Fibroblast of villous mesenchyme (primary cell): Measurements from ENCODE around the gene PXYLP1. TPM values are rescaled to one million over a fixed set of nuclear protein-coding genes. Genes with fewer than 3 reads are reported as not detected.

Experiments used
- DNase-seq: peaks from one replicate; pipeline ENCODE4 v3.0.0-alpha.2; 2010; ENCODE audit warnings: low read depth
- H3K4me3 ChIP-seq: 2 replicates; pipeline ENCODE4 v1.5.1; 2011; ENCODE audit warnings: low read depth, mild to moderate bottlenecking, low read length
- total RNA-seq: library from RNA; depleted of rRNA; stranded (reverse); fragments of >200 nt; gene quantifications from 2 replicates; pipeline ENCODE4 v1.2.3, GENCODE V29; 2012
- TF ChIP-seq, protein P1 (sequence below): IDR thresholded peaks from 2 replicates; pipeline ENCODE4 v1.5.1; 2012; ENCODE audit warnings: low read depth, mild to moderate bottlenecking, low read length; ENCODE audit not compliant: insufficient read depth

Gene PXYLP1
- total RNA-seq, 1 donor = 3.5 TPM

GRCh38 chr3:141279077-141279967 is 47.7 kb downstream of the PXYLP1 start:
- DNase-seq = peak; percentile 27
- TF ChIP-seq, protein P1, sequence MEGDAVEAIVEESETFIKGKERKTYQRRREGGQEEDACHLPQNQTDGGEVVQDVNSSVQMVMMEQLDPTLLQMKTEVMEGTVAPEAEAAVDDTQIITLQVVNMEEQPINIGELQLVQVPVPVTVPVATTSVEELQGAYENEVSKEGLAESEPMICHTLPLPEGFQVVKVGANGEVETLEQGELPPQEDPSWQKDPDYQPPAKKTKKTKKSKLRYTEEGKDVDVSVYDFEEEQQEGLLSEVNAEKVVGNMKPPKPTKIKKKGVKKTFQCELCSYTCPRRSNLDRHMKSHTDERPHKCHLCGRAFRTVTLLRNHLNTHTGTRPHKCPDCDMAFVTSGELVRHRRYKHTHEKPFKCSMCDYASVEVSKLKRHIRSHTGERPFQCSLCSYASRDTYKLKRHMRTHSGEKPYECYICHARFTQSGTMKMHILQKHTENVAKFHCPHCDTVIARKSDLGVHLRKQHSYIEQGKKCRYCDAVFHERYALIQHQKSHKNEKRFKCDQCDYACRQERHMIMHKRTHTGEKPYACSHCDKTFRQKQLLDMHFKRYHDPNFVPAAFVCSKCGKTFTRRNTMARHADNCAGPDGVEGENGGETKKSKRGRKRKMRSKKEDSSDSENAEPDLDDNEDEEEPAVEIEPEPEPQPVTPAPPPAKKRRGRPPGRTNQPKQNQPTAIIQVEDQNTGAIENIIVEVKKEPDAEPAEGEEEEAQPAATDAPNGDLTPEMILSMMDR = peak; percentile 52
- no peak overlapping the region for H3K4me3 ChIP-seq

- peak; percentile 71 for DNase-seq
- TF ChIP-seq, protein P1 = no peak
- no peak overlapping the region for H3K4me3 ChIP-seq
Observed at GRCh38 chr3:141280086-141280485, 48.5 kb downstream of the PXYLP1 start.

DNA sequence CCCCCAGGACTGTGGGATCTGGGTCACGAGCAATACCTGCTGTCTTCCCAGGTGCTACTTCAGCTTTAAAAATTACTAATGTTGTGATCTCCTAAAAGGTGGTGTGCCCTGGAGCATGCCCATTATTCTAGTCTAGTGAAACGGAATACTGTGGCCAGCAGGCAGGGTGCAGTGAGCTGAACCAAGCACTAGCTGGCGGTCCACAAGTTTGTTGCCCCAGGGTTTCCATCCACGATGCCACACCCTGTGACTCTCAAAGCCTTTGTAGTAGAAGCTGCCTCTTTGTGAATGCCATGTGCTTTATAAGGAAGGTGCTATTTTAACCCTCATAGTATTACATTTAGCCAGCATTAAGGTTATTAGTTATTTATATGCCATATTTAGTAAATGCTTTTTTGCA is 49.1 kb downstream of the PXYLP1 start:
- no peak overlapping the region for H3K4me3 ChIP-seq
- TF ChIP-seq, protein P1 = no peak
- DNase-seq = no peak

GRCh38 chr3:141285570-141285969 is 53.9 kb downstream of the PXYLP1 start:
- DNase-seq = peak; percentile 26
- no peak overlapping the region for H3K4me3 ChIP-seq
- TF ChIP-seq, protein P1 = no peak

DNA sequence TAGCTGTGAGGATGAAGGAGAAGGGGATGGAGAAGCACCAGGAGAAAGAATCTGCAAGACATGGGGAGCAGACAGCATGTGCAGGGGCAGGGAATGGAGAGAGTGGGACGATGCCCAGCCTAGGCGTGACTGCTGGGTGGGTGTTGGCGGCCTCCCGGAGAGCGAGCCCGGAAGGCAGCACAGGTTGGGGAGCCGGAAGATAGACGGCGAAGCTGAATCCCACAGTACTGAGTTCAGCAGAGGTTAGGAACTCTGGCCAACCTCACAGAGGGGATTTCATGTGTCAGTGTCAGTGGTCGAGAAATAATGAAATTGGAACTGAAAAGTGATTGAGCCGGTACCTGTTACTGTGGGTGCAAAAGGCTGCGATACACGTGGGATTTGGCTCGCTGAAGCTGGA is 55.2 kb downstream of the PXYLP1 start:
- H3K4me3 ChIP-seq = no peak overlapping the region
- DNase-seq = no peak
- TF ChIP-seq, protein P1 = no peak

GRCh38 chr3:141287326-141287725 is 55.7 kb downstream of the PXYLP1 start:
- H3K4me3 ChIP-seq = no peak overlapping the region
- no peak for DNase-seq
- TF ChIP-seq, protein P1 = no peak
